ENCODE results near the gene LILRA5.
"Not testable (repeated sequence)": the region's sequence is repeated elsewhere in the genome, so short reads cannot be mapped to it uniquely, and the experiment has no call there.

LILRA5 gene

DNA sequence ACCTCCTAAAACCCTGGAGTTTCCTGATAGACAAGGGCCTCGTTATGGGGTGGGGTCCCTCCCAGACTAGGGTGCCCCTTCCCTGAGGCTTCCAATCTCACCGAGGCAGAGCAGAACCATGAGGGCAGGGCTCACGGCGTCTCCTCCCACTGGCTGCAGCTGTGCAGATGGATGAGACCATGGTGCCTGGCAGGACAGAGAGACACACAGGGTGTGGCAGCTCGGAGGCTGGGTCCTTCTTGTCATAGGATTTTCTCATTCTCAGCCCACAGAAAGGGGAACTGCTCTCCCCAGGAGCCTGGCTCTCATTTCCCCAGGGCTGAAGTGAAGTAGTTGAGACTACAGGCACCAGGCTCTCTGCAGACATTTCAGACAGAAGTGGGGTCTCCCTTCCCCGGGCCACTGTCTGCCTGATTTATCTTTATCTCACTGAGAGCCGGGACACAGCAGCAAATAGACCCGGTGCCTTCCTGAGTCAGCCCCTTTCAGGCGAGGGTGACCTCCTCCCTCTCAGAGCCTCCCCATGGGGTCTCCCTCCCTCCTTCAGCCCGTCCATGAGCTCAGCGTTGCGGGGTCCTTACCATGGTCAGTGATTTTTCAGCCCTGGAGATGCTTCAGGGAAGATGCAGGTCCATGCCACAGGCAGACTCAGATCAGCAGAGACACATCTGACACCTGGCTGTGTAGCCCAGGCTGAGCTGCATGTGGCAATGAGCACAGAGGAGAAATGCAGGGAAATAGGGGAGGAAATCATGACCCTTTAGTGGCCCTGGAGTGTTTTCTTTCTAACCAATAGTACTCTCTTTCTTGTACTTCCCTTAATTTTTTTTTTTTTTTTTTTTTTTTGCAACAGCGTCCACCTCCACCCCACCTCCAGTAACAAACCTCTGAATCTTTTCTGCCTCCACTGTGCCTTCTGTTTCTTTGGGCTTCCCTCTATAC is at the start of gene LILRA5:
TSS of gene LILRA5 (minus strand) at position 731 of the 942 bp plus-strand sequence. CDS start at position 584, 147 bp downstream.
- H3K4me3 ChIP-seq (ENCODE audit: low read depth, low read length): no peak within 1 kb of the TSS
- TF ChIP-seq, protein P1, sequence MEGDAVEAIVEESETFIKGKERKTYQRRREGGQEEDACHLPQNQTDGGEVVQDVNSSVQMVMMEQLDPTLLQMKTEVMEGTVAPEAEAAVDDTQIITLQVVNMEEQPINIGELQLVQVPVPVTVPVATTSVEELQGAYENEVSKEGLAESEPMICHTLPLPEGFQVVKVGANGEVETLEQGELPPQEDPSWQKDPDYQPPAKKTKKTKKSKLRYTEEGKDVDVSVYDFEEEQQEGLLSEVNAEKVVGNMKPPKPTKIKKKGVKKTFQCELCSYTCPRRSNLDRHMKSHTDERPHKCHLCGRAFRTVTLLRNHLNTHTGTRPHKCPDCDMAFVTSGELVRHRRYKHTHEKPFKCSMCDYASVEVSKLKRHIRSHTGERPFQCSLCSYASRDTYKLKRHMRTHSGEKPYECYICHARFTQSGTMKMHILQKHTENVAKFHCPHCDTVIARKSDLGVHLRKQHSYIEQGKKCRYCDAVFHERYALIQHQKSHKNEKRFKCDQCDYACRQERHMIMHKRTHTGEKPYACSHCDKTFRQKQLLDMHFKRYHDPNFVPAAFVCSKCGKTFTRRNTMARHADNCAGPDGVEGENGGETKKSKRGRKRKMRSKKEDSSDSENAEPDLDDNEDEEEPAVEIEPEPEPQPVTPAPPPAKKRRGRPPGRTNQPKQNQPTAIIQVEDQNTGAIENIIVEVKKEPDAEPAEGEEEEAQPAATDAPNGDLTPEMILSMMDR (IDR thresholded peaks at IDR 0.05; ENCODE audit: insufficient read depth, low read depth, low read length, missing control alignments): no peak
- DNase-seq (ENCODE audit: low read depth): no peak

DNA sequence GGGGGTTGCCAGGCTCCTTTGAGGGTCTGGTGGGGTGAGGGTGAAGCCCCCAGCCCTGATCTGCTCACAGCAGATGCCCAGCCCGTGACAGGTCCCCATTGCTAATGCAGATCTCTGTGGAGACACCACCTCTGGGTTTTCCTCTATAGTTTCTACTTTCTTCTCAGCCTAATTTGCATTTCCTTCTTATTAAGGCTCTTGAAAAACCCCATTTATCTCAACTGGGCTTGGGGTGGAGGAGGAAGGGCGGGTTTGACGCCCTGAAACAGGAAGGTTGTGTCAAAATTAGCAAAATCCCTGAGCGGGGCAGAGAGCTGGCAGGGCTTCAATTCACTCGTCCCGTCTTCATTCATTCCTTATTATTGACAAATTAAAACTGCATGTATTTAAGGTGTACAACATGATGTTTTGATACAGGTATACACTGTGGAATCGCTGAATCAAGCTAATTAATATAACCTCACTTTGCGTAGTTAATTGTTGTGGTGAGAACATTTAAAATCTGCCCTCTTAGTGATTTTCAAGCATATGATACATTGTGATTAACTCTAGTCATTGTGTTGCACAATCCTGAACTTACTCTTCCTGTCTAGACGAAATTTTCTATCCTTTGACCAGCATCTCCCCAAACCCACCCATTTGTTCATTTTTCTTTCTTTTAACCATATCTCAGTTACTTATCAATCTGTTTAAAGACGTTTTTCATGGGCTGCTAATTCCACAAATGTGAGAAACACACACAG is 48.9 kb upstream of the LILRA5 start:
- H3K4me3 ChIP-seq (ENCODE audit: low read depth, low read length); DNase-seq (ENCODE audit: low read depth): not testable (repeated sequence)

DNA sequence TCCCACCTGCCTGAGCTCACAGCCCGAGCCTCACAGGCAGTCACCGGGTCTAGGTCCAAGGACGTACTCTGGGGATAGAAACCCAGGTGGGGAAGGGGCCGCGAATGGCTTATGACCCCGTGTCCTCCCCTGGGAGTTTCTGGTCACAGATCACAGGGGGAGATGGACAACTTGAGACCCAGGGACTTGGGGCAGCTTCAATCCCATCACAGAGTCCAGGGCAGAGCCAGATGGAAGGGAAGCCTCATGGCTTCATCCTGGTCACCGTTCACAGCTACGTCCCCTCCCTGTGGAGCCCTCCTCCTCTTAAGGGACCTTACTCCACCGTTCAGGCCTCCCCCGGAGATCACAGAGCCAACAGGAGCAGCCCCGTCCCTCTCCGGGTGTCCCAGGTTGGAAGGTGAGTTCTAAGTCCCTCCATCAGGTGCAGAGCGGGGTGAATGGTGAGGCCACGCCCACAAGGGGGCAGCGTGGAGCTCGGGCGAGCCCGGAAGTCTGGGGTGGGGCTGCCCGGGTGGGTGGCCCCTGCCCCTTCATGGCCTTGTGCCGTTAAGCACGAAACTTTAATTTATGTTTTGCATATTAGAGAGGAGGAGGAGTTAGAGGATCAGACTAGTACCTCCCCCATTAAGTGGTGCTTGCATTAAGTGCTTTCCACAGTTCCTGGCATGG is 46.3 kb upstream of the LILRA5 start:
- not testable (repeated sequence) for H3K4me3 ChIP-seq (ENCODE audit: low read depth, low read length)

DNA sequence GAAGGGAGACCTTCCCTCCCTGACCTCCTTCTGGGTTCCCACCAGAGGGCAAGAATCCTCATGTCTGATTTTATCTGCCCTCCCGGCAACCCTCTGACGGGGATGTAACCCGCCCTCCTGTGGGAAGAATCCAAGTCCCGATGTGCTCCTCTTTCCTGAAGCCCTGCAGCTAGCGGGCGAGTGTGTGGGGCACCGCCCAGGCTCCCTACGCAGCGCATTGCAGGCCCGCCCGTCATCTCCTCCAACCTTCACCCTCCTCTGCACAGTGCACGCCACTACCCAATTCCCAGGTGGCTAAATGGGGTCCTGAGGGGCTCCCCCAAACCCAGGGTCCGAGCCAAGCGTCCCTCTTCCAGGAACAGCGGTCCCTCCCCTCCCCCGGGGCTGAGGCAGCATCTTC is 44.4 kb upstream of the LILRA5 start:
- TF ChIP-seq, protein P1 (IDR thresholded peaks at IDR 0.05; ENCODE audit: insufficient read depth, low read depth, low read length, missing control alignments): no peak
- H3K4me3 ChIP-seq (ENCODE audit: low read depth, low read length): no peak overlapping the region
- DNase-seq (ENCODE audit: low read depth): no peak

More for the DNA sequence above, 46.3 kb upstream of the LILRA5 start:
- not testable (repeated sequence) for DNase-seq (ENCODE audit: low read depth)

DNA sequence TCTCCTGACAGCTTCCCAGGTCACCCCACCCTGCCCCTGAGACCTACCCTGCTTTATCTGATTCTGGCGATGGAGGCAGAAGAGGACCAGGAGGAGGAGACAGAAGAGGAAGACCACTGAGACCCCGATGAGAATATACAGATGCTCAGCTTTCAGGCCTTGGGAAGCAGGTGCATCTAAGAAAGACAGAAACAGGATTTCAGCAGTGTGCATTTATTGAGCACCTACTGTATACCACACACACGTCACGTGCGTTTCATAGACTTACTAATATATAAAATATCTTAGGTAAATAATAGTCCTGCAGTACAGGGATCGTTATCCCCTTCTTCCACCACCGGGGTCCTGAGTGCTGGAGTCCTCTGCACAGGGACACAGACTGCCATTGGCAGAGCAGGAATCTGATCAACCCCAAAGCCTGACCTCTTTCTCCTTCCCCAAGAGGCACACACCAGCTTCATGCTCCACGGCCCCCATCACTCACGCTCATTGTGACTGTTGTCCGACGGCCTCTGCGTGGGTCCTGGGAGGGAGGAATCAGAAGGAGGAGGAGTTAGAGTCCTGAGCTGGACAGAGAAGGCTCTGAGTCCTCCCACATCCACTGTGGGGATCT is 43.6 kb upstream of the LILRA5 start:
- H3K4me3 ChIP-seq (ENCODE audit: low read depth, low read length): no peak overlapping the region
- DNase-seq (ENCODE audit: low read depth): no peak
- TF ChIP-seq, protein P1 (IDR thresholded peaks at IDR 0.05; ENCODE audit: insufficient read depth, low read depth, low read length, missing control alignments): no peak

DNA sequence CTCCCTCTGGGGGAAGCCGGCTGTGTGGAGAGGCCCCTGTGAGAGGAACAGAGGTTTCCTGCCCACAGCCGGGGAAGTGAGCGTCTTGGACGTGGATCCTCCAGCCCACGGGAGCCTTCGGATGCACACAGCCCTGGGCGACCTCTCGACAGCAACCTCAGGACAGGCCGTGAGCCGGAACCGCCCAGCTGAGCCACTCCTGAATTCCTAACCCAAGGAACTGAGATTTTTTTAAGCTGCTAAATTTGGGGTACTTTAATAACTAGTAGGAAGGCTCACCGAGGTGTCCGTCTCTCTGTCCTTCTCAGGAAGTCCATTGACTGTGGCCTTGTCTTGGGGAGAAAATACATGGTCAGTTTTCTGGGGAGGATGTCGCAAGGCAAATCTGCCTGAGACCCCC is 42.7 kb upstream of the LILRA5 start:
- H3K4me3 ChIP-seq (ENCODE audit: low read depth, low read length): no peak overlapping the region
- TF ChIP-seq, protein P1 (IDR thresholded peaks at IDR 0.05; ENCODE audit: insufficient read depth, low read depth, low read length, missing control alignments): no peak
- no peak for DNase-seq (ENCODE audit: low read depth)

DNA sequence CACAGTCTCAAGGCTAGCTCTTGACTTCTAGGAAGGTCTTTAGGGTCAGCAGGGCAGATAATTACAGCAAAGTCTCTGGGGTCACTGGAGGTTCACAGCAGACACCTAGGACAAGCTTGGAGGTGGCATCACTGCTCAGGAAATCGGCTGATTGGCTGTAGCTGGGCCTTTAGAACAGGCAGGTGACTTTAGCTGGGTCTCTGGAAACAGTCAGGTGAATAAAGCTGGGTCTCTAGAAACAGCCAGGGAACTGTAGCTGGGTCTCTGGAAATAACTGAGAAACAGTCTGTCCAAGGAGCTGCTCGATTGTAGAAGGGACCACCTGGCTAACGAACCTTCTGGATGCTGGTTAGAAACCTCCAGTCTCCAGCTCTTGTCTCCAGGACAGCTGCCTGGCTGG is 41.8 kb upstream of the LILRA5 start:
- H3K4me3 ChIP-seq (ENCODE audit: low read depth, low read length): no peak overlapping the region
- no peak for DNase-seq (ENCODE audit: low read depth)
- TF ChIP-seq, protein P1 (IDR thresholded peaks at IDR 0.05; ENCODE audit: insufficient read depth, low read depth, low read length, missing control alignments): no peak
